HG03097 (cell line): ENCODE results near the gene PPFIA3.
A peak's percentile ranks its signal among the peaks of the same experiment; 100 is the strongest.
"Not testable (repeated sequence)": the region's sequence is repeated elsewhere in the genome, so short reads cannot be mapped to it uniquely, and the experiment has no call there.

Experiments
- ATAC-seq: cut with Tn5 transposase; IDR thresholded peaks from one replicate; pipeline ENCODE4 v1.9.1; 2021; ENCODE audit not compliant: unreplicated experiment, low FRiP score

Gene PPFIA3

GRCh38 chr19:49119411-49120324 lies at the start of gene PPFIA3:
Gene PPFIA3 (plus strand): TSS chr19:49119544. CDS start chr19:49127874, 8,330 bp downstream.
- no peak for ATAC-seq

GRCh38 chr19:49070416-49070815 lies 48.9 kb upstream of the PPFIA3 start:
- ATAC-seq, result no peak

DNA sequence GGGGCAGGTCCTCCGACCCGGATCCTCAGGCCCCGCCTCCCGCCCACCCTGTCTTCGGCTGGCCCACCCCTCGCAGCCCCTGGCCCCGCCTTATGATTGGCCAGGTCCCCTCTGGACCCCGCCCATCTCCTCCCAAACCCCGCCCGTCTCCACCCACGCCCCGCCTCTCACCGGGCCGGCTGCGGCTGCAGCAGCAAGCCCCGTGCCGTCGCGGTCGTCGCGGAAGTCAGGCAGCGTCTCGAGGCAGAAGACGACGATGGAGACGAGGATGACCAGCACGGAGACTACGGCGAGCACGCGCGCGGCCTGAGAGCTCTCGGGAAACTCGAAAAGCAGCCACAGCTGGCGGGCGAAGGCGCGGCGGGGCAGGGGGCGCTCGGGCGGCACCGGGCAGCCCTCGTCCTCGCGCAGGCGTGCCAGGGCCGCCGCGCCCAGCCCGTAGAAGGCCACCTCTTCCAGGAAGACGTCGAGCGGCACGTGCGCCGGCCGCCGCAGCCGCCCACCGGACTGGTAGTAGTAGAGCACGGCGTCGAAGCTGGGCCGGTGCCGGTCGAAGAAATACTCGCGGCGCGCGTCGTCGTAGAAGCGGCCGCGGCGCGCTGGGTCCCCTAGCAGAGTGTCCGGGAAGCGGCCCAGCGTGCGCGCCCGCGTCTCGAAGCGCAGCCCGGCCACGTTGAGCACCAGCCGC lies 47.3 kb upstream of the PPFIA3 start:
- no peak for ATAC-seq

DNA sequence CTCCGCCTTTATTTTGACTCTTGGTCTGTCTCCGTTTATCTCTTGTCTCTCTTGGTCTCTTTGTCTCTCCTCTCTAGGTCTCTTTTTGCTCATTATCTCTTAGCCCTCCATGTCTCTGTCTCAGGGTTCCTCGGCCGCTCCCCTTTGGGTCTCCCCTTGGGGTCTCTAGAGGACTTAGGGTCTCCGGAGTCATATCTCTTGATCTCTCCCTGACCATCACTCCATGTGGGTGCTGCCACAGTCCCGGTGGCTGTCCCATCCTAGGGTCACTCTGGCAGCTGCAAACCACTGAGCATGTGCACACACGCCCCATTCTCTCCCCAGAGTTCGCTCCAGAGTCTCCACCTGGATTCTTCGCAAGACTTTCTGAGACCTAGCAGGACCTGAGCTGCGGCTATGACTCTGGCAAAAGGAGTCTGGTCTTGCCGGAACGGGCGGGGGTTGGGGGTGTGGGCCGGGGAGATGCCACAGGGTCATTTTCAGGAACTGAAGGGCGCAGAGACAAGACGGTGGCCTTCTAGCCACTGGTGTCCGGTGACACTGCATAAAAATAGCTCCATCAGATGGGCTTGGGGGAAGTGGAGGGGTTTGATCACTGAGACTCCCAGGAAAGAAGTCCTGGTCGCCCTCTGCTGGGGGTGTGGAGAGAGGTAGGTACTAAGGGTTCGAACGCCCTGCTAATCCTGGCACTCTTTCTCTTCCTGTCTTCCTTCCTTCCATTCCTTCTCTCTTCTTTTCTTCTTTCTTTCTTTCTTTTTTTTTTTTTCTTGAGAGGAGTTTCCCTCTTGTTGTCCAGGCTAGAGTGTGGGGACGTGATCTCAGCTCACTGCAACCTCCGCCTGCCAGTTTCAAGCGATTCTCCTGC lies 45.6 kb upstream of the PPFIA3 start:
- no peak for ATAC-seq

- ATAC-seq, result not testable (repeated sequence)
Measured at GRCh38 chr19:49074869-49075268, 44.5 kb upstream of the PPFIA3 start.

GRCh38 chr19:49080392-49080791 lies 39.0 kb upstream of the PPFIA3 start:
- no peak for ATAC-seq

- ATAC-seq, result no peak
Measured at GRCh38 chr19:49081273-49081672, 38.1 kb upstream of the PPFIA3 start.

DNA sequence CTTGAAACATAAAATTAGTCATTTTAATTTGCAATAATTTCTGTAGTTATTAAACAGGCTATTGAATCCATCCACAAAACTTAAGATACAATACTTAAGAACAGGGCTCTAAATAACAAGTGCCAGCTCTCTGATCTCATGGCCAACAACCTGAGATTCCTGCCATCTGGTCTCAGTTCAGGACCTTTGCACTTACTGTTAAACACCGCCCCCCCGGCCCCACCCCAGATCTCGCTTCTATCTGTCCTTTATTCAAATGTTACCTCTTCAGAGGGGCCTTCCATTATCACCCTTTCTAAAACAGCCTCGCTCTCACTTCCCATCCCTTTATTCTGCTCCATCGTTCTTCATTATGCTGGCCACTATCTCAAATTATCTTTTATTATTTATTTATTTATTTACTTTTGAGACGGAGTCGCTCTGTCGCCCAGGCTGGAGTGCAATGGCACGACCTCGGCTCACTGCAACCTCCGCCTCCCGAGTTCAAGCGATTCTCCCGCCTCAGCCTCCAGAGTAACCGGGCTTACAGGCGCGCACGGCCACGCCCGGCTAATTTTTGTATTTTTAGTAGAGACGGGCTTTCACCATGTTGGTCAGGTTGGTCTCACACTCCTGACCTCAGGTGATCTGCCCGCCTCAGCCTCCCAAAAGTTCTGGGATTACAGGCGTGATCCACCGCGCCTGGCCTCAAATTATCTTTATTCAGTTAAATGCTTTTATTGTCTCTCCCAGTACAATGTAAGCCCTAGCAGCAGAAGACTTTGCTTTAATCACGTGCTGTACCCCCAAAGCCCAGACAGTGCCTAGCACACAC lies 34.9 kb upstream of the PPFIA3 start:
- no peak for ATAC-seq

DNA sequence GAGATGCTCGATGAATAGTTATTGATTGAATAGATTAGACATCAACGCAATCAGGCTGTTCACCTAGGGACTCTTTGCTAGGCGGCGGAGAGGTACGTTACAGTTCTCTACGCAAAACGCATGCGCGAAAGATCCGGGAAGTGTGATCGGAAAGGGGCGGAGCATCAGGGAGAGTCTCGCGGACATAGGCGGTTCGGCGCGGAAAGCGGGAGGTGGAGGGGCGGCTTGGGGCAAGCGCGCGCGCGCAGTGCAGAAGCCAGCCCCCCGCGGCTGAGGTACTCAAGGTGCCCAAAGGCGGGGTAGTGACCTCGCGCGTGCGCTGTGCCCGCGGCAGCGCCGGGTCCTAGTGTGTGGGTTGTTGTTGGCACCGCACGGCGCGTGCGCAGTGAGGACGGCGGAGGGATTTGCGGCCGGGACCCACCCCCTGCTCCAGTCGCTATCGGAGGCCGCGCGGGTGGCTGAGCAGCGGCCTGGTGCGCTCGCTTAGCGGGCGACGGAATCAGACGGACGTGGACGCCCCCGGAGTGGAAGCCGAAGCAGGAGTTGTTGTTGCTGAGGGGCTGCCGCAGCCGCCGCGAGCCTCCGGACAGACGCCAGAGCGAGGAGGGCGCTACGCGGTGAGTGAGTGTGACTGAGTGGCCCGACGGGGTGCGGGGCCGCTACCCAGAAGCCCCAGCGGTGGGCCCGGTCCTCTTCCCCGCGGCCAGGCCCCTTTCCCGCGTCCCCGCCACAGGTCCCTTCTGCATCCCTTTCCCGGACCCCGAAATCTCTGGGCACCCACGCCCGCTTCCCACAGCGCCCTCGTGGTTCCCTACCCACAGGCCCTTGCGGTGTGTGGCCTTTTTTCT lies 34.1 kb upstream of the PPFIA3 start, which contains the start of gene SNRNP70:
TSS of gene SNRNP70 (plus strand) at position 432 of the 848 bp plus-strand sequence. CDS start 964 bp downstream, outside the sequence.
- peak; percentile 90 for ATAC-seq

GRCh38 chr19:49085868-49086232 lies 33.5 kb upstream of the PPFIA3 start:
- no peak for ATAC-seq

DNA sequence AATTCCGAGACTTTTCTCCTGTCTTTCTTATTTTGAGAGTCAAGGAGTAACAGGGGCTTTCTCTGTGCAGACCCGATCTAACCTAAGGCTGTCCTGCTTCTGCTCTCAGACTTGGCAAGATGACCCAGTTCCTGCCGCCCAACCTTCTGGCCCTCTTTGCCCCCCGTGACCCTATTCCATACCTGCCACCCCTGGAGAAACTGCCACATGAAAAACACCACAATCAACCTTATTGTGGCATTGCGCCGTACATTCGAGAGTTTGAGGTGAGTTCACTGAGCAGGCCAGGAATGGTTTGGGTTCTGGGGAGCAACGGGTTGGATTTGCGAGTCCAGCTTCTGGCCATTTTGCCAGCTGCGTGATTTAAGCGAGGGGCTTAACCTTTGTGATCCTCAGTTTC lies 33.0 kb upstream of the PPFIA3 start:
- no peak for ATAC-seq

GRCh38 chr19:49091391-49092038 lies 27.8 kb upstream of the PPFIA3 start:
- no peak for ATAC-seq

DNA sequence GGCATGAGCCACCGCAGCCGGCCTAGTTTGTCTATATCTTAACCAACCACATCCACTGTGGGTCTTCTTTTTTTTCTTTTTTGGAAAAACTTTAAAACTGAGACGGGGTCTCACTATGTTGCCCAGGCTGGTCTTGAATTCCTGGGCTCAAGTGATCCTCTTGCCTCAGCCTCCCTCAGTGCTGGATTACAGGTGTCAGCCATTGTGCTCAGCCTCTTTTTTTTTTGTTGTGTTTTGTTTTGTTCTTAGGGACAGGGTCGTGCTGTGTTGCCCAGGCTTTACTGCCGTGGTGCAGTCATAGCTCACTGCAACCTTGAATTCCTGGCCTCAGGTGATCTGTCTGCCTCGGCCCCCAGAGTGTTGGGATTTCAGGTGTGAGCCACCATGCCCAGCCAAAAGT lies 26.7 kb upstream of the PPFIA3 start:
- ATAC-seq, result no peak

- ATAC-seq, result no peak
Measured at GRCh38 chr19:49094505-49095482, 24.6 kb upstream of the PPFIA3 start.

GRCh38 chr19:49097453-49098288 lies 21.7 kb upstream of the PPFIA3 start:
- ATAC-seq, result no peak

DNA sequence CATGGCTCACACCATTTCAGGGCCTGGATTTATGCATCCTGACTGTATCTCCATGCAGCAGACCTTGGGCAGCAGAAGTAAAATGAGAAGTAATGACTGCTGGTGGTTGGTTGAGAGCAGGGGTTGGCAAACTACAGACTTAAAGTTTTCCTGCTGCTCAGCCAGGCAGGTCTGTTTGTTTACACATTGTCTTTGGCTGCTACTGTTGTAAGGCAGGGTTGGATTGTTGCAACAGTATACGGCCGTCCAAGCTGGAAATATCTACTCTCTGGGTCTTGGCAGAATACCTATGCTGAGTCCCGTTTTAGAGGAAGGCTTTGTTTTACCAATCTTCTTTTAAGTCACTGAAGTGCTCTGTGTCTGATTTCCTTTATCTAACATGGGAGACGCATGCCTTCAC lies 20.5 kb upstream of the PPFIA3 start:
- ATAC-seq, result no peak

GRCh38 chr19:49101160-49101559 lies 18.2 kb upstream of the PPFIA3 start:
- no peak for ATAC-seq
